GM12801 (cell line): Measurements from ENCODE around the gene CCDC88B.

Source experiments
- CTCF ChIP-seq: IDR thresholded peaks from one replicate; pipeline ENCODE4 v1.5.1; 2011; ENCODE audit warnings: control low read depth; ENCODE audit not compliant: insufficient read length; ENCODE audit errors: extremely low read depth

Gene CCDC88B

GRCh38 chr11:64341851-64342791 lies 2.1 kb downstream of the CCDC88B start:
- no peak for TF ChIP-seq CTCF

- TF ChIP-seq CTCF: no peak
Measured at GRCh38 chr11:64342869-64343745, 3.1 kb downstream of the CCDC88B start.

- no peak for TF ChIP-seq CTCF
Measured at GRCh38 chr11:64343767-64344559, 4.0 kb downstream of the CCDC88B start.

- no peak for TF ChIP-seq CTCF
Measured at GRCh38 chr11:64344787-64345186, 4.8 kb downstream of the CCDC88B start.

- TF ChIP-seq CTCF: no peak
Measured at GRCh38 chr11:64347193-64347867, 7.3 kb downstream of the CCDC88B start.

- no peak for TF ChIP-seq CTCF
Measured at GRCh38 chr11:64348383-64349024, 8.5 kb downstream of the CCDC88B start.
